CD4-positive, alpha-beta T cell treated with Interleukin-10 for 1 hour (primary cell): ENCODE measurements around the gene PROK2.

Source experiments
- DNase-seq: peaks from one replicate; pipeline ENCODE4 v3.0.0-alpha.2; 2020

PROK2 gene

GRCh38 chr3:71786217-71786549 lies 1.2 kb upstream of the PROK2 start:
- no peak for DNase-seq

- DNase-seq, result no peak
These were observed 726 bp upstream of the PROK2 start for GRCh38 chr3:71785532-71786216.

GRCh38 chr3:71784201-71784913 lies 591 bp downstream of the PROK2 start:
- no peak for DNase-seq

- DNase-seq, result no peak
These were observed 1.8 kb downstream of the PROK2 start for GRCh38 chr3:71783152-71783551.

GRCh38 chr3:71780430-71780829 lies 4.5 kb downstream of the PROK2 start:
- no peak for DNase-seq

GRCh38 chr3:71779674-71780377 lies 5.1 kb downstream of the PROK2 start:
- DNase-seq, result no peak

- DNase-seq, result no peak
These were observed 6.6 kb downstream of the PROK2 start for GRCh38 chr3:71778353-71778752.

- no peak for DNase-seq
These were observed 8.4 kb downstream of the PROK2 start for GRCh38 chr3:71776538-71776937.

GRCh38 chr3:71771884-71772283 lies 13.1 kb downstream of the PROK2 start:
- DNase-seq, result no peak

- no peak for DNase-seq
These were observed 13.8 kb downstream of the PROK2 start for GRCh38 chr3:71771126-71771525.

GRCh38 chr3:71763426-71763825 lies 21.5 kb downstream of the PROK2 start:
- DNase-seq, result no peak

GRCh38 chr3:71760140-71760539 lies 24.8 kb downstream of the PROK2 start:
- DNase-seq, result no peak

GRCh38 chr3:71759401-71759800 lies 25.5 kb downstream of the PROK2 start:
- no peak for DNase-seq

- no peak for DNase-seq
These were observed 26.9 kb downstream of the PROK2 start for GRCh38 chr3:71758091-71758490.

- no peak for DNase-seq
These were observed 30.2 kb downstream of the PROK2 start for GRCh38 chr3:71754610-71755253.

GRCh38 chr3:71753701-71754609 lies 31.0 kb downstream of the PROK2 start, which contains the start of gene GPR27:
Gene GPR27, plus strand, starts transcription at chr3:71753855. Its CDS starts 195 bp downstream, at chr3:71754050.
- peak; percentile 16 for DNase-seq

- no peak for DNase-seq
These were observed 31.9 kb downstream of the PROK2 start for GRCh38 chr3:71752831-71753700.

- no peak for DNase-seq
These were observed 33.3 kb downstream of the PROK2 start for GRCh38 chr3:71751602-71752001.

- no peak for DNase-seq
These were observed 40.2 kb downstream of the PROK2 start for GRCh38 chr3:71744738-71745137.

- no peak for DNase-seq
These were observed 42.3 kb downstream of the PROK2 start for GRCh38 chr3:71742621-71743020.

GRCh38 chr3:71734881-71735280 lies 50.1 kb downstream of the PROK2 start:
- DNase-seq, result no peak
